ENCODE results near the gene SLC4A8. TPM values are rescaled to one million over a fixed set of nuclear protein-coding genes. Genes with fewer than 3 reads are reported as not detected.

The SLC4A8 gene
- total RNA-seq, 1 experiment from 2014 or later = 3.0 TPM

DNA sequence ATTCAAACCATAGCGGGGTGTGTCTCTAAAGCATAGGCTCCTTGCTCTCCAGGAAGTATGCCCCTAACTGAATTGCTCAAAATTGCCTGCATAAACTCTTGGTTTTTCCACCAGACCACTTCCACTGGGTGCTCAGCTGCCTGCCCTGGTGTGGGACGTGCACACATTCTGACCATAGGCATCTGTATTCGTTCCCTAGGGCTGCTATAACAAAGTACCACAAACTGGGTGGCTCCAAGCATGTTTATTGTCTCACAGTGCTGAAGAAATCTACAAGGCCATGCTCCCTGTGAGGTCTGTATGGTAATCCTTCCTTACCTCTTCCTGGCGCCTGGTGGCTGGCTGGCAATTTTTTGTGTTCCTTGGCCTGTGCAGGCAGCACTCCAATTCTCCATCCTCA lies 17.0 kb upstream of the SLC4A8 start:
- no TSS peak for BruUV-seq (replicated peaks)
- no peak overlapping the region for H3K27ac ChIP-seq
- H3K4me1 ChIP-seq (replicated peaks; ENCODE audit: insufficient read depth) = no peaks in the 10 kb centered on the region; the same call in 1 of the 2 replicates
- H3K27me3 ChIP-seq (ENCODE audit: insufficient read depth, low read depth) = no peaks in the 10 kb centered on the region
- H3K36me3 ChIP-seq (ENCODE audit: low read depth) = no peaks in the 10 kb centered on the region
- DNase-seq = no peak
- intact Hi-C loops (cut with micrococcal nuclease; ENCODE audit: unreplicated experiment) = no loop called here
- no peak overlapping the region for H3K4me3 ChIP-seq
- H3F3A ChIP-seq (ENCODE audit: insufficient read depth, low read depth) = no peaks in the 10 kb centered on the region
- H2AFZ ChIP-seq = no peak overlapping the region
- H3K9me2 ChIP-seq (ENCODE audit: insufficient read depth) = no peaks in the 10 kb centered on the region
- CTCF ChIA-PET = no interaction called here
- POLR2A ChIA-PET (ENCODE audit: unreplicated experiment) = no interaction called here
- TF ChIP-seq, protein P1, sequence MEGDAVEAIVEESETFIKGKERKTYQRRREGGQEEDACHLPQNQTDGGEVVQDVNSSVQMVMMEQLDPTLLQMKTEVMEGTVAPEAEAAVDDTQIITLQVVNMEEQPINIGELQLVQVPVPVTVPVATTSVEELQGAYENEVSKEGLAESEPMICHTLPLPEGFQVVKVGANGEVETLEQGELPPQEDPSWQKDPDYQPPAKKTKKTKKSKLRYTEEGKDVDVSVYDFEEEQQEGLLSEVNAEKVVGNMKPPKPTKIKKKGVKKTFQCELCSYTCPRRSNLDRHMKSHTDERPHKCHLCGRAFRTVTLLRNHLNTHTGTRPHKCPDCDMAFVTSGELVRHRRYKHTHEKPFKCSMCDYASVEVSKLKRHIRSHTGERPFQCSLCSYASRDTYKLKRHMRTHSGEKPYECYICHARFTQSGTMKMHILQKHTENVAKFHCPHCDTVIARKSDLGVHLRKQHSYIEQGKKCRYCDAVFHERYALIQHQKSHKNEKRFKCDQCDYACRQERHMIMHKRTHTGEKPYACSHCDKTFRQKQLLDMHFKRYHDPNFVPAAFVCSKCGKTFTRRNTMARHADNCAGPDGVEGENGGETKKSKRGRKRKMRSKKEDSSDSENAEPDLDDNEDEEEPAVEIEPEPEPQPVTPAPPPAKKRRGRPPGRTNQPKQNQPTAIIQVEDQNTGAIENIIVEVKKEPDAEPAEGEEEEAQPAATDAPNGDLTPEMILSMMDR (conservative IDR thresholded peaks at IDR 0.05) = no peak
- TF ChIP-seq EZH2 (IDR thresholded peaks at IDR 0.05; ENCODE audit: low read depth) = no peak
- H3K4me2 ChIP-seq = no peak overlapping the region
- H3K9me3 ChIP-seq (ENCODE audit: insufficient read depth, low read depth) = no peaks in the 10 kb centered on the region
- no peaks in the 10 kb centered on the region for H3K79me2 ChIP-seq (ENCODE audit: low read depth)
- no peaks in the 10 kb centered on the region for H4K20me1 ChIP-seq (ENCODE audit: insufficient read depth)

DNA sequence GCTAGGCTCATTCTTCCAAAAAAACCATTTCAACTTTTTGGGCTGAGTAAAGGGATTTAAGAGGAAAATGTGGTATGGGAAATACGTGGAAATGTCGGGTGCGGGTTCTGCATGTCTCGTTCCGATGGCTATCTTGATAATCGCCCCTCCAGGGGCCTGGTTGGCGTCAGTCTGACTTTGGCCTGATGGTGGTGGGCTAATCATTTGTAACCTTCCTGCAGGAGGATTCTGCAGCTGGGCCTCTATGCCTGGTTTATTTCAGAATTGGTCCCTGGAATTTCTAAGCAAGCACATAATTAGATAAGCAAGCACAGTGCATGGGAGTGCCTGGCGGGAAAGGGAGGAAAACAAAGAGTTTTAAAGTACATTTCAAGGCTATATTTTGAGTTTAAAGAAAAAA lies 14.8 kb upstream of the SLC4A8 start:
- Histone ChIP-seq H3K27me3 (ENCODE audit: insufficient read depth, low read depth) (no peaks in the 10 kb centered on the region), H3F3A (ENCODE audit: insufficient read depth, low read depth) (no peaks in the 10 kb centered on the region), H3K79me2 (ENCODE audit: low read depth) (no peaks in the 10 kb centered on the region), H4K20me1 (ENCODE audit: insufficient read depth) (no peaks in the 10 kb centered on the region), H3K4me2 (no peak overlapping the region), H3K9me3 (ENCODE audit: insufficient read depth, low read depth) (no peaks in the 10 kb centered on the region), H3K4me1 (replicated peaks; ENCODE audit: insufficient read depth) (no peaks in the 10 kb centered on the region), H3K9me2 (ENCODE audit: insufficient read depth) (no peaks in the 10 kb centered on the region), H3K4me3 (no peak overlapping the region), H2AFZ (no peak overlapping the region), H3K27ac (no peak overlapping the region), H3K36me3 (ENCODE audit: low read depth) (no peaks in the 10 kb centered on the region)
- TF ChIP-seq EZH2 (IDR thresholded peaks at IDR 0.05; ENCODE audit: low read depth) = no peak
- TF ChIP-seq, protein P1 (conservative IDR thresholded peaks at IDR 0.05) = no peak
- ChIA-PET POLR2A (ENCODE audit: unreplicated experiment) (no interaction called here), CTCF (no interaction called here)
- DNase-seq = no peak
- no TSS peak for BruUV-seq (replicated peaks)
- intact Hi-C loops (cut with micrococcal nuclease; ENCODE audit: unreplicated experiment) = no loop called here

DNA sequence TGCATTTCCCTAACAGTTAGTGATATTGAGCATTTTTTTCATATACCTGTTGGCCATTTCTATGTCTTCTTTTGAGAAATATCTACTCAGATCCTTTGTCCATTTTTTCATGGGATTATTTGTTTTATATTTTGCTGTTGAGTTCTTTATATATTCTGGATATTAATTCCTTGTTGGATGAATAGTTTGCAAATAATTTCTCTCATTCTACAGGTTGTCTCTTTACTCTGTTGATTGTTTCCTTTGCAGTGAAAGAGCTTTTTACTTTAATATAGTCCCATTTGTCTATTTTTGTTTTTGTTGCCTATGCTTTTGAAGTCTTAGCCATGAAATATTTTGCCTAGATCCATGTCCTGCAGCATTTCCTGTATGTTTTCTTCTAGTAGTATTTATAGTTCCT lies 11.5 kb upstream of the SLC4A8 start:
- no TSS peak for BruUV-seq (replicated peaks)
- no peak overlapping the region for H2AFZ ChIP-seq
- H3K27me3 ChIP-seq (ENCODE audit: insufficient read depth, low read depth) = no peaks in the 10 kb centered on the region
- no peaks in the 10 kb centered on the region for H3K4me1 ChIP-seq (replicated peaks; ENCODE audit: insufficient read depth)
- no peaks in the 10 kb centered on the region for H3K36me3 ChIP-seq (ENCODE audit: low read depth)
- H3K9me2 ChIP-seq (ENCODE audit: insufficient read depth) = no peaks in the 10 kb centered on the region
- H3F3A ChIP-seq (ENCODE audit: insufficient read depth, low read depth) = no peaks in the 10 kb centered on the region
- POLR2A ChIA-PET (ENCODE audit: unreplicated experiment) = no interaction called here
- no peaks in the 10 kb centered on the region for H3K9me3 ChIP-seq (ENCODE audit: insufficient read depth, low read depth)
- no peaks in the 10 kb centered on the region for H3K79me2 ChIP-seq (ENCODE audit: low read depth)
- TF ChIP-seq, protein P1 (conservative IDR thresholded peaks at IDR 0.05) = no peak
- no peak for TF ChIP-seq EZH2 (IDR thresholded peaks at IDR 0.05; ENCODE audit: low read depth)
- H3K4me3 ChIP-seq = no peak overlapping the region
- DNase-seq = no peak
- CTCF ChIA-PET = no interaction called here
- intact Hi-C loops (cut with micrococcal nuclease; ENCODE audit: unreplicated experiment) = no loop called here
- no peak overlapping the region for H3K4me2 ChIP-seq
- H3K27ac ChIP-seq = no peak overlapping the region
- no peaks in the 10 kb centered on the region for H4K20me1 ChIP-seq (ENCODE audit: insufficient read depth)
